ENCODE measurements around the gene CYFIP1. TPM values are rescaled to one million over a fixed set of nuclear protein-coding genes. Genes with fewer than 3 reads are reported as not detected.

Gene CYFIP1
- total and polyA plus RNA-seq, 10 donors, result 11.5 to 139 (median 84.9) TPM

DNA sequence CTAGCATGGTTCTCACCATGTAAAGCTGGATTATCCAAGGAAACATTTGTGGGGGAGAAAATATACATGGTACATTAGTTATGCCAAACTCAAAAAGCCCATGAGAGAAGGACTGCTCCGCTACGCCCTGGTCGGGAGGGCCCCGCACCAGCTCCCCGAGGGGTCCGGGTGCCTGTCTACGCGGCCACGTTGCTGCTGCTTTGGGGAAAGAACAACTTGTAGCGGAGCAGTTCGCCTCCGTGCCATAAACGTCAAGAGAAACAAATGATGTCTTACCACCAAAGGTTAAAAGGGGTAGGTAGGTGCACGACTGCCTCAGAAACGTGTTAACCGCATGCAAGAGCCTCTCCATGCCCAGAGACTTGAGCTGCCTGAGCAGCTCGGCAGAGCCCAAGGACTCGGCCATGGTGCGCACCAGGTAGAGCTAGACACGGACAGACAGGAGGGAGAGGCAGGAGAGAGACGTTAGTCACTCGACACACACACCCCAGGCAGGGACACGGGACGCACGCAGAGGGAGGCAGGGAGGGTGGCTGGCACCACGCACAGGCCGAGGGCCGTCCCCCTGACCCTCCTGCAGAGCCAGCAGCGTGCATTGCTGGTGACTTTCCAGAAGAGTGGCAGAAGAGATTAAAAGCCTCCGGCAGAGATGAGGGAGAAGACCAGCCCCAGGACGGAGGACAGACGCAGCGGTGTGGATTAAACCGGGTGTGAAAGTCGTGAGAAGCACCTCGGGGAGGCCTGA, 63.4 kb downstream of the CYFIP1 start:
- no peaks in the 10 kb centered on the region for H3K9me3 ChIP-seq
- TF ChIP-seq POLR2A (IDR thresholded peaks at IDR 0.05), result no peak
- peak in 1 of 3 donors; percentile 23 for TF ChIP-seq POLR2AphosphoS5 (IDR thresholded peaks at IDR 0.05)
- TF ChIP-seq, protein P1, sequence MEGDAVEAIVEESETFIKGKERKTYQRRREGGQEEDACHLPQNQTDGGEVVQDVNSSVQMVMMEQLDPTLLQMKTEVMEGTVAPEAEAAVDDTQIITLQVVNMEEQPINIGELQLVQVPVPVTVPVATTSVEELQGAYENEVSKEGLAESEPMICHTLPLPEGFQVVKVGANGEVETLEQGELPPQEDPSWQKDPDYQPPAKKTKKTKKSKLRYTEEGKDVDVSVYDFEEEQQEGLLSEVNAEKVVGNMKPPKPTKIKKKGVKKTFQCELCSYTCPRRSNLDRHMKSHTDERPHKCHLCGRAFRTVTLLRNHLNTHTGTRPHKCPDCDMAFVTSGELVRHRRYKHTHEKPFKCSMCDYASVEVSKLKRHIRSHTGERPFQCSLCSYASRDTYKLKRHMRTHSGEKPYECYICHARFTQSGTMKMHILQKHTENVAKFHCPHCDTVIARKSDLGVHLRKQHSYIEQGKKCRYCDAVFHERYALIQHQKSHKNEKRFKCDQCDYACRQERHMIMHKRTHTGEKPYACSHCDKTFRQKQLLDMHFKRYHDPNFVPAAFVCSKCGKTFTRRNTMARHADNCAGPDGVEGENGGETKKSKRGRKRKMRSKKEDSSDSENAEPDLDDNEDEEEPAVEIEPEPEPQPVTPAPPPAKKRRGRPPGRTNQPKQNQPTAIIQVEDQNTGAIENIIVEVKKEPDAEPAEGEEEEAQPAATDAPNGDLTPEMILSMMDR (IDR thresholded peaks at IDR 0.05 in 8 of 11, conservative IDR thresholded peaks at IDR 0.05 in 3 of 11), result no peak
- intact Hi-C loops (cut with DNase I; ENCODE audit: low total_unique reads), result no loop called here
- peaks cover 2 to 85% (median 47%) of the 10 kb centered on the region in 6 donors for H3K36me3 ChIP-seq
- H3K27me3 ChIP-seq (replicated peaks in 1 of 7), result no peaks in the 10 kb centered on the region
- DNase-seq, result peak; percentile 64
- H3K4me1 ChIP-seq, result no peaks in the 10 kb centered on the region
- no peak overlapping the region for H3K4me3 ChIP-seq
- no peak overlapping the region for H3K27ac ChIP-seq
- WGBS, 5 donors, result 92 to 96% (median 95%) methylated on average over 36 of the region's 36 CpGs

DNA sequence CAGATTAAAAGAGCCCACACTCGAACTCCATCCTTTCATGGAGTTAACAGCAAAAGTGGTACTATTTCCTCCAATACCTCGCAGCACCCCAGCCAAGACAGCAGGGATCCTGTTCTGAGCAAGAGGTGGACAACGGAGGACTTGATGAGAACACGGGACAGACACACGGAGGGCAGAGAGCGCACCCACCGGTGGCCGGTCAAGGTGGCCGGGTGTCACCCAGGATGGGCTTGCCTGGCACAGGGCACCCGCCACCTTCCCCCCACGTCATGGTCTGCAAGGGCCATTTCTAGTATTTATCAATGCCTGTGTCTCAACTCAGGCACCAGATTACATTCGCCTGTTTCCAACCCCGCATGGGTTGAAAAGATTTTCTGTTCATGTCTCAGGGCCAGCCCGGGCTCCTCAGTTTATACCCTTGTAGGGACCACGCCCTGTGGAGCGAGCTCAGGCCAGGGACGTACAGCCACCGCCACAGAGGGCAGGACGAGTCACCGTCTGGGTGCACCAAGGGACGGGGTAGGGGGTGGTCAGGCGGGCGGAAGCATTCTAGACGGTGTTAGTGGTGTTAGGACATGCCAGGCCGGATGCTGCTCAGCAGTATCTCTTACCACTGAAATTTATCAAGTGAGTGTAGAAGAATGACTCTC, 64.2 kb downstream of the CYFIP1 start:
- intact Hi-C loops (cut with DNase I; ENCODE audit: low total_unique reads), result no loop called here
- no peak for TF ChIP-seq POLR2AphosphoS5 (IDR thresholded peaks at IDR 0.05)
- TF ChIP-seq, protein P1 (IDR thresholded peaks at IDR 0.05 in 8 of 11, conservative IDR thresholded peaks at IDR 0.05 in 3 of 11), result no peak
- no peak for TF ChIP-seq POLR2A (IDR thresholded peaks at IDR 0.05)
- H3K4me1 ChIP-seq, result no peaks in the 10 kb centered on the region
- peak; percentile 64 for DNase-seq
- no peak overlapping the region for H3K4me3 ChIP-seq
- no peaks in the 10 kb centered on the region for H3K9me3 ChIP-seq
- H3K36me3 ChIP-seq, result peaks cover 2 to 87% (median 53%) of the 10 kb centered on the region in 6 donors
- no peak overlapping the region for H3K27ac ChIP-seq
- 90 to 97% (median 94%) methylated on average over 25 of the region's 25 CpGs for WGBS, 5 donors
- H3K27me3 ChIP-seq (replicated peaks in 1 of 7), result no peaks in the 10 kb centered on the region

DNA sequence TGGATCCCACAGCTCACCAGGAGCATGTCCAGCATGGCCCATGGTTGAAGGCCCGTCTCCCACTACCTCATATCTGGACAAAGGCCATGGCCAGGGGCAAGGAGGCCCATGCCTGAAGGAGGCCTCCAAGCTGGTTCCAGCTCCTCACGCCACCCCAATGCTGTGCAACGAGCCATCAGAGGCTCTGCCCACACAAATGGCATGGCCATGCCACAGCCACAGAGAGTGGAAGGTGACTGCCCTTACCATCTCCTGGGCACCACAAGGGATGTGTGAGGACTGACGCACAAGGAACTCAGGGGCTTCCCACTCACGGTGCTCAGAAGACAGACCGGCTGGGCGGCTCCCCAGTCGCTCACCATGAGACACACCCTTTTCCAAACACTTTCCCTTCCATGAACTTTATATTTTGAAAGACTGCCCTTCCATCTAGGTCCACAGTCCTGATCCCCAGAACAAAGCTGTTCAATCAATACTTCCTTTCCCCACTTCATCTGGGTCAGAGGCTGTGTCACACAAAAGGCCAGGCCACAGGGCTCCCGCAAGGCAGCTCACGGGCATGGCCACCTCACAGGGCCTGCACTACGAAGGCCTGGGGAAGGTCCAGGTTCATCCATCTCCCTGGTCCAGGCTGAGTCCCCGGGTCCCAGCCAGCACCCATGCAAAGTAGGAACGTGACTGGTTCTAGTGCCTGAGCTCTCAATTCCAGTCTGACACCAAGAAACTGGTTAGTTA, 66.4 kb downstream of the CYFIP1 start:
- Histone ChIP-seq H3K36me3 (peaks cover 2 to 100% (median 68%) of the 10 kb centered on the region in 6 donors), H3K27ac (no peak overlapping the region), H3K4me1 (no peaks in the 10 kb centered on the region), H3K4me3 (no peak overlapping the region), H3K27me3 (replicated peaks in 1 of 7) (no peaks in the 10 kb centered on the region), H3K9me3 (no peaks in the 10 kb centered on the region)
- intact Hi-C loops (cut with DNase I; ENCODE audit: low total_unique reads), result no loop called here
- peak; percentile 51 for DNase-seq
- 91 to 95% (median 94%) methylated on average over 13 of the region's 13 CpGs for WGBS, 5 donors
- no peak for TF ChIP-seq POLR2A (IDR thresholded peaks at IDR 0.05)
- TF ChIP-seq, protein P1 (IDR thresholded peaks at IDR 0.05 in 8 of 11, conservative IDR thresholded peaks at IDR 0.05 in 3 of 11), result no peak
- TF ChIP-seq POLR2AphosphoS5 (IDR thresholded peaks at IDR 0.05), result peak in 1 of 3 donors; percentile 19

Data from spleen (tissue), 11 donors.